Memory B cell (primary cell): Measurements from ENCODE around the gene HDX.

Experiments
- ATAC-seq: fragments of 150-1000 bp; cut with Tn5 transposase; 2 replicates; pipeline ENCODE4 v1.10.0; 2021; ENCODE audit warnings: low read depth, mild to moderate bottlenecking, moderate library complexity
- DNase-seq, 2 donors: peaks; one replicate each; pipeline ENCODE4 v3.0.0; 2022; ENCODE audit warnings: low spot score in 2 of 2
- H3K27ac Mint-ChIP-seq: one replicate; pipeline ENCODE4 v1.8.0; 2022; ENCODE audit warnings: mild to moderate bottlenecking, moderate library complexity, mixed read lengths
- H3K27me3 Mint-ChIP-seq: one replicate; pipeline ENCODE4 v1.8.0; 2022; ENCODE audit warnings: mixed read lengths
- H3K36me3 Mint-ChIP-seq: one replicate; pipeline ENCODE4 v1.8.0; 2022; ENCODE audit warnings: mild to moderate bottlenecking, mixed read lengths
- H3K4me1 Mint-ChIP-seq: one replicate; pipeline ENCODE4 v1.8.0; 2022; ENCODE audit warnings: mixed read lengths
- H3K4me3 Mint-ChIP-seq: one replicate; pipeline ENCODE4 v1.8.0; 2022; ENCODE audit warnings: mild to moderate bottlenecking, moderate library complexity, mixed read lengths
- H3K9me3 Mint-ChIP-seq: one replicate; pipeline ENCODE4 v1.8.0; 2022; ENCODE audit warnings: mixed read lengths

The HDX gene

DNA sequence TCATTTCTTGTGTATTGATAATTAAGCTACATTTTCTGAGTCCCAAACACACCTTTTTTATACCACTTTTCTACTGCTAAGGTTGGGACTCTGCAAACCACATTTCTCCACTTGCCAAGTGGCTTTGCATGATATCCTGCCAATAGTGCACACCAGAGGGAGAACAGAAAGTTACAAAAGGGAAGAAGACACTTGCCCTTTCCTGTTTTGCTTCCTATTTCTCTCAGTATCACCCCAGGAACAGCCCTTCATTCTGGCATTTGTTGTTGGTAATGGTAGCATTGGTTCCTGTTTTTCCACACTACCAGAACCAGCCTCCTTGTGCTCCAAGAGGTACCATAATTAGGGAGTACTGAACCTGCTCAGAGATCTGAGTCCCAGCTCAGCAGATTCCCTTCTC, 87.1 kb downstream of the HDX start:
- Mint-ChIP-seq H3K36me3 (peaks cover 2% of the 10 kb centered on the region), H3K4me1 (peaks cover 3% of the 10 kb centered on the region), H3K9me3 (peaks cover under 1% of the 10 kb centered on the region), H3K27ac (no peak overlapping the region), H3K4me3 (no peak overlapping the region), H3K27me3 (no peaks in the 10 kb centered on the region)
- ATAC-seq = no peak
- DNase-seq = no peak

DNA sequence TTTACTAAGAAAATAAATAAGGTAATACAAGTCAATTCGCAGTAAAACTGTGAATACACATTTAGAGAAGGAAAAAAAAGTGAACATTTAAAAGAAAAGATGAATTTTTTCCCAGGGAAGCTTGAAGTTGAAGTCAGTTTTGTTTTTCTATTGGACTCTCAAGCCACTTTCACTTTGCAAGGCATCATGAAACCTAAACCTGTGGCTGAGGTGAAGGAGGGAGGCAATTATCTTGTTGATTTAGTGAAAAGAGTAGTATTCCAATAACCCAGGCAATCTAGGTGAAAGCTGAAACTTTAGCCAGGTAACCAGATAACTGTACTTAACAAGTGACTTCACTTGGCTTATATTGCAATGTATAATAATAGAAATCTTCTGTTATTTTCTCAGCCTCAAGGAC, 138.6 kb downstream of the HDX start:
- H3K36me3 Mint-ChIP-seq = no peaks in the 10 kb centered on the region
- no peak overlapping the region for H3K4me3 Mint-ChIP-seq
- H3K27ac Mint-ChIP-seq = no peak overlapping the region
- no peaks in the 10 kb centered on the region for H3K27me3 Mint-ChIP-seq
- no peaks in the 10 kb centered on the region for H3K4me1 Mint-ChIP-seq
- no peaks in the 10 kb centered on the region for H3K9me3 Mint-ChIP-seq
- no peak for DNase-seq
- ATAC-seq = no peak

DNA sequence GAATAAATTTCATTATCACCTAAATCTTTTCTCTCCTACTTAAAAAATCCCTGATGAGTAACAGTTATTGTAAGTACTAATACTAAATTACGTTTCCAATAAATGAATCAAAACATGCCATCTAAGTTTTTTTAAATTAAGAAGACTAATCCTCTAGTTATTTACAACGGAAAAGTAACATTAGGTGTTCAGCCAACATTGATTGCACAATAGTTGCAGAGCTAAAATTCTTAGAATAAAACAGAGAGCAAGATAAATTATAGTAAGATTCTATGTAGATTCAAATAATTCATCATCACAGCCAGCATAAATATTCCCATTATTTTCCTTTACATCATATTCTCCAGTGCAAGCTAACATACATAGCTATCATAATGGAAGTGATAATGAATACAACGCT, 139.2 kb downstream of the HDX start:
- Mint-ChIP-seq H3K4me3 (no peak overlapping the region), H3K9me3 (no peaks in the 10 kb centered on the region), H3K27ac (no peak overlapping the region), H3K4me1 (no peaks in the 10 kb centered on the region), H3K36me3 (no peaks in the 10 kb centered on the region), H3K27me3 (no peaks in the 10 kb centered on the region)
- ATAC-seq (no peak), DNase-seq (no peak)

DNA sequence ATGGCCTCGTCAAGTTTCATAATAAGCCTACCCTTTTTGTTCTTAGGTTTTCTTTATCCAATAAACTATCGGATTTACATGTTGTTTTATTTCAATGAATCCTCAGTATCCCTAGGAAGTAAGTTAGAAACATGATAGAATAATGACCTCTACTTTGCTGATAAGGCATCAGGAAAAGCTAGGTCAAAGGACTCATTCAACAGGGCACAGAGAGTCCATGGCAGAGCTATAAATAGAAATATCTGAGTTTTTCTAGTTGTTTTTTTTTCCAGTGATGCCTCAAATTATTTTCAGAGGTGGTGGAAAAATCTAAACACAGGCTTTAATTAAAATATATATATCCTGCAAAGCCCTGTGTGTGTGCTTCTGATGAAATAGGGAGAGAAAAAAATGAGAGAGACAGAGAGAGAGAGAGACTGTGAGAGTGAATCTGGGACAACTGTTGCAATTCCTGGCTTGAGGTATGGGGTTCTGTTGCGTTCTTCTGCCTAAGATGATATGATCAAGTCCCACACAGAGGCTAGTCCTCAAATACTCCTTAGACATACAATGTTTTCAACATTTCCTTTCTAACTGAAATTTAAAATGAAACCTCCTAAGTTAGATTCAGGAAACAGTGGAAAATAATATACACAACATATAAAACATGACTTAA, 139.9 kb downstream of the HDX start:
- no peak overlapping the region for H3K27ac Mint-ChIP-seq
- H3K36me3 Mint-ChIP-seq = no peaks in the 10 kb centered on the region
- no peak for ATAC-seq
- no peak for DNase-seq
- no peaks in the 10 kb centered on the region for H3K9me3 Mint-ChIP-seq
- H3K4me1 Mint-ChIP-seq = no peaks in the 10 kb centered on the region
- no peak overlapping the region for H3K4me3 Mint-ChIP-seq
- H3K27me3 Mint-ChIP-seq = no peaks in the 10 kb centered on the region

DNA sequence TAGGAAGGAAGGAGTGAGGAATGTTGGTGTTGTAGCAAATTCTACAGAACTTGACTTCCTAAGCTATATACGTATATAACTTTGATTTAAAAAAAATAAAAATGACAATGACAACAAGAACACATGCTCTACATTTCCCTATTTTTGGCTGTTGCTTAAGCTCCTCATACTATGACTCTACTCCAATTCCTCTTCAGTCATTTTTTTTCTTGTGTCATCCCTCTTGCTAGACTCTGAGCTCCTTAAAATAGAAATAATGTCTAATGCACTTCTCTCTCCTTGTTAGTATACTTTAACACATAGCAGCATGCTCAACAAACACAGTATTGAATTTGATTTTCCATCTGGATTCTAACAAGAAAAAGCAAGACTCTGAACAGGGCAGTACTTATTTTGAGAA, 144.0 kb downstream of the HDX start:
- no peaks in the 10 kb centered on the region for H3K4me1 Mint-ChIP-seq
- no peak overlapping the region for H3K27ac Mint-ChIP-seq
- ATAC-seq (no peak), DNase-seq (no peak)
- H3K27me3 Mint-ChIP-seq = no peaks in the 10 kb centered on the region
- no peak overlapping the region for H3K4me3 Mint-ChIP-seq
- H3K36me3 Mint-ChIP-seq = no peaks in the 10 kb centered on the region
- H3K9me3 Mint-ChIP-seq = no peaks in the 10 kb centered on the region

DNA sequence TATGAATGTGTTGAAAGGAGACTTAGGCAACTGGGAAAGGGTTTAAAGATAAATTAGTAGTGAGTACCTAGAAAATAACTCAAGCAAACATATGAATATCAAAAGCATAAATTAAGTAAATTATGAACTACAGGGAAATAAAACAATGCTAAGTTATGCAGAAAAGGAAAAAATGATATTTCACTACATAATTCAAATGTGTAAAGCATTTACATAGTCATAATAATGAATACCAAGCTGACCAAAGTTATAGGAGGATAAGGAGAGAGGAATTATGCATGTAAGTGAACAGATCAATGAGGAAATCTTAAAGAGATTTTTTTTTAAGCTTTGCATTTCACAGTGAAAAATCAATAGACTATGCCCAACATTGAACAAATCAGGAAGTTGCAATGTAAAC, 145.0 kb downstream of the HDX start:
- H3K36me3 Mint-ChIP-seq = no peaks in the 10 kb centered on the region
- ATAC-seq (no peak), DNase-seq (no peak)
- no peaks in the 10 kb centered on the region for H3K9me3 Mint-ChIP-seq
- H3K4me1 Mint-ChIP-seq = no peaks in the 10 kb centered on the region
- H3K27ac Mint-ChIP-seq = no peak overlapping the region
- H3K27me3 Mint-ChIP-seq = no peaks in the 10 kb centered on the region
- no peak overlapping the region for H3K4me3 Mint-ChIP-seq

DNA sequence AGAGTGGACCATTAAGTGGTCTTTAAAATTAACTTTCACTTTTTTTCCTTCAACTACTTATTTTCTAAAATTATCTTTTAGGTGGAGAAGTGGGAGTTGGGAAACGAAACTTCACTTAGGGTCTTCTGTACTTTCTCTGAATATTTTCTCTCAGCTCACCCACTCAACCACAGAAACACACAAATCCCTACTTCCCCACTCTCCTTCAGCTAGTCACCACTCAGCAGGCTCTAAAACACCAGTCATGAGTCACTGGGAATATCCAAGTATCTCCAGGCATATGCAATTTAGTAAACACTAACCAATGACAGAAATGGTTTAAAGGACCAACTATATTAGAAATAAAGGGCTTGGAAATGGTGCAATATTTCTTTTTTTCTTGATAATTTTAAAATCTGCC, 161.3 kb downstream of the HDX start:
- no peaks in the 10 kb centered on the region for H3K36me3 Mint-ChIP-seq
- H3K27me3 Mint-ChIP-seq = no peaks in the 10 kb centered on the region
- H3K4me3 Mint-ChIP-seq = no peak overlapping the region
- no peaks in the 10 kb centered on the region for H3K9me3 Mint-ChIP-seq
- peaks cover 4% of the 10 kb centered on the region for H3K4me1 Mint-ChIP-seq
- DNase-seq (no peak), ATAC-seq (no peak)
- H3K27ac Mint-ChIP-seq = no peak overlapping the region

DNA sequence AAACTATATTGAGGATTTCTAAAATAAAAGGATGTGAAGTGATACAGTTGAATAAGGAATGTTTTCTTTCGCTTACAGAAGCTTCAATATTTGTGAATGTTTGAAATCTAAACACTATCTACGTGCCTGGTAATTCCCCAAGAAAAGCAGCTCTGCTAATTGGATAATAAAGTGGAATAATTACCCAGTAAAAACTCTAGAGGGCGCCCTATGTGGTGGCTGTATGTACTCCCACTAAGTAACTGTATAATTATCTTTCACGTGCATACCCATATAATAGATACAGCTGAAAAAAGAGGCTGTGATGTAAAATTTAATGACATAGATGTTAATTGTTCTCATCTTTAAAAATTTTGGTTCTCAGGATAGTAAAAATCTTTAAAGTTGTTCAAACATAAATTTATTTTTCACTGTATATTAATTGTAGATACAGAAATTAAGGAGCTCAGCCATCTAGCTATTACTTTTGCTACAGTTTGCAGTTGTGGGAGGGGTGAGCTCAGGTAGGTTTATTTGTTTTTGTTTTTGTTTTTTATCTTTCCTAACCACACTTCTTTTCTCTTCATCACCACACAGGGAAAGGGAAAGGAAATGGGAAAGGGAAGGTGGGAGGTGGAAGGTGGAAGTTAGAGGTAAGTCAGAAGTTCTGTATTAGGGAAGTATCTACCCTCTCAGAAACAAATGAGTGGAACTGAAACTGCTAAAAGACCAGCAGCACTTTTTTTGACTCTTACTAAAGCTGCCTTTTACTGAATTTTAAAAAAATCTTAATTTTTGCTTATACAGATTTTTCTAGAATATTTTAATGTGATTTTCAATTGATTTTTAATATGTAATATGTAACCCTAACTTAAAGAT, 162.5 kb downstream of the HDX start:
- ATAC-seq (peak; percentile 64), DNase-seq (peak in 1 of 2 donors; percentile 0)
- no peaks in the 10 kb centered on the region for H3K36me3 Mint-ChIP-seq
- H3K27me3 Mint-ChIP-seq = no peaks in the 10 kb centered on the region
- no peaks in the 10 kb centered on the region for H3K9me3 Mint-ChIP-seq
- no peak overlapping the region for H3K27ac Mint-ChIP-seq
- peaks cover 4% of the 10 kb centered on the region for H3K4me1 Mint-ChIP-seq
- no peak overlapping the region for H3K4me3 Mint-ChIP-seq

DNA sequence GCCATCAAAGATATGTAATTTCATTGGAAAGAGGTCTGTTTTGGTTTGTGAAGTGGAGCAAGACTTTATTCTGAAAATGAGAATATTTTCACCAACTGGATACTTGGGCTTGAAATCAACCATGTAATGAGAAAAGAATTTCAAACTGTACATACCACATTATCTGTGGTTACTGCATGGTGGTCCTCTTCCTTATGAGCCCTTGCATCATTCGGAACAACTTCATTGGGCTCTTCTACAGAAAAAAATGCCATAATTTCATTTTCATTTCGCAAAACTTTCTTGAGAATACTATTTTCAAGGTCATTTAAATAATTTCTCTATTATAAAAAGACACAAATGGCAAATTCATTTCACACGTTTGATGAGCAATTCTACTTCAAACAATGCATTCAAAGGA, 165.6 kb downstream of the HDX start:
- H3K9me3 Mint-ChIP-seq = no peaks in the 10 kb centered on the region
- no peak for ATAC-seq
- peaks cover 2% of the 10 kb centered on the region for H3K4me1 Mint-ChIP-seq
- no peak overlapping the region for H3K27ac Mint-ChIP-seq
- no peaks in the 10 kb centered on the region for H3K27me3 Mint-ChIP-seq
- H3K4me3 Mint-ChIP-seq = no peak overlapping the region
- no peak for DNase-seq
- H3K36me3 Mint-ChIP-seq = no peaks in the 10 kb centered on the region

DNA sequence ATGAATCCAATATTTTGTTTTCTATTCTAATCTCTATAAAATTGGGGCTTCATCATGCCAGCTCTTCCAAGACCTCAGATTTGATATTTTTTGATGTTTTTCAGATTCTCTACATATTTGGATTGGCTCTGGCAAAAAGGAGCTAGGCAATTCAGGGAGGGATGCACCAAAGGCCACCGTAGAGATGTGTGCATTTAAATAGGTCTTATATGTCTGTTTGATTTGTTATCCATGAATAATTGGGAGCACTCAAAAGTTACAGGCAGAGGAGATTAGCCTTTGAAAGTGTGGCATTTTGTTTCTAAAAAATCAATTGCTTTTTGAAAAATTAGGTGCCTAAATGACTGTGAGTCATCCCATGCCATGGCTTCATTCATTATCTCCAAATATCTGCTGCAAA, 167.1 kb downstream of the HDX start:
- no peak for DNase-seq
- Mint-ChIP-seq H3K27ac (no peak overlapping the region), H3K36me3 (no peaks in the 10 kb centered on the region), H3K9me3 (no peaks in the 10 kb centered on the region), H3K4me3 (no peak overlapping the region), H3K27me3 (no peaks in the 10 kb centered on the region), H3K4me1 (no peaks in the 10 kb centered on the region)
- no peak for ATAC-seq

DNA sequence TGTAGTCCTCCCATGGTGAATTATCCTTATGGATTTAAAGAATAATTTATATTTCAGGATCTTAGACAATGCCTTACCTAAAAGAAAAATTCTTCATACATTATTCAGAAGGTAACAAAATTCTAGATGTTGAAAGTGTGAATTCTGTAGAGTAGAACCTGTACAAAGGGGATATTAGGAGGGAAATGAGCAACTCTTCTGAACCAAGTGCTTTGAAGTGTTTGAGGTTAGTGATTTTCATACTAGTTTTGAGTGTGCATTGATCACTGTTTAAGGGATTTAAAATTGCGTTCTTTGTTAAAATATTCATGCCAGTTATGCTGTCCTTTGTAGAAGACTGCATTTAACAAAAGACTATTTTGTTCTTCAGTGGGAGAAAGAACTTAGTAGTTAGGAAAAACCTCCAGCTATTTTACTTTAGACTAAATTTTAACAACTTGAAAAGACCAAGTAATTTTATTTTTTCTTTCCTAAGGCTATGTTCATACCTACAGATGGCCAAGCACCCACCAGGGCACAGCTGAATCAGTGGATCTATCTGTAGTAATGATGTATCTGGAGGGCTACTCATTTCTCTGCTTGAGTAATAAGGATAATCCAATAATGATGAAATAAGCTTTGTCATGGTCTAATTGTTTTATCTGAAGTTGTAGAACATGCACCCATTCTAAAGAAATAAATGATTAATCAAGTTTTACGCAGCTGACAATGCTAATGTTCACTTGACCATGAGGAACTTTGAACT, 180.0 kb downstream of the HDX start:
- Mint-ChIP-seq H3K4me3 (no peak overlapping the region), H3K4me1 (no peaks in the 10 kb centered on the region), H3K9me3 (no peaks in the 10 kb centered on the region), H3K27ac (no peak overlapping the region), H3K36me3 (no peaks in the 10 kb centered on the region), H3K27me3 (no peaks in the 10 kb centered on the region)
- ATAC-seq (no peak), DNase-seq (no peak)

DNA sequence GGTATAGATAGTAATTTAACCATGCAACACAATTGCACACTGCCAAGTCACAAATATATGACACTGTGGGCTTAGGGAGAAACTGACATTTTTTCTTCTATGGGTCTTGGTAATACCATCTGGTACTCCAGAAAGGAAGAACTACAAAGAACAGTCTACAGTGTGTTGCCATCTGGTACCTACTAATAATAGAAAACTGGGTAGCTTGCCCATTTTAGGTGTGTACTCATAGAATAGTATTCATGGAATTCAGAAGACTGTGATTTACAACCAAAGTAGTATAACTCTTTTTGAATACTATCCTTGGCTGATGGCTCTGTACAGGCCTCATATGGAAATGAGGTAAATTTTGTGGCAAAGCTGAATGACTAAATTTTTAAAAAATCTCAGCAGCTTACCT, 181.6 kb downstream of the HDX start:
- ATAC-seq (no peak), DNase-seq (no peak)
- H3K4me3 Mint-ChIP-seq = no peak overlapping the region
- no peaks in the 10 kb centered on the region for H3K27me3 Mint-ChIP-seq
- H3K36me3 Mint-ChIP-seq = no peaks in the 10 kb centered on the region
- no peaks in the 10 kb centered on the region for H3K9me3 Mint-ChIP-seq
- no peaks in the 10 kb centered on the region for H3K4me1 Mint-ChIP-seq
- H3K27ac Mint-ChIP-seq = no peak overlapping the region

DNA sequence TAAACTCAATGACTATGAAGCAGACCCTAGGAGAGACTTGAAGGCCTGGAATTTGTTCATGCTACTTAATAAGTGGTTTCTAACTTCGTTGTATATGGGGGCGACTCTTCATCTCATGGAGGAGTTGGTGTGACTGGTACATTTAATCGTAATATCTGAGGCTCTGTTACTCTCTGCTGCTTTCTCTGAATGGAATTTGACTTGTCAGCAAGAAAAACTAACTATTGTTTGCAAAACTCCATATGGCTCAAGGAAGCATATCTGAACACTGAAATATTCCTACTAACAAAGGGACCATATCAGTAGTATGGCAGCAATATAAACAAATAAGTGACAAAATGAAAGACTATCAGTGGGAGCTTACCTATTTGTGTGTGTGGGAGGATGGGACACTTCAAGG, 182.2 kb downstream of the HDX start:
- Mint-ChIP-seq H3K27me3 (no peaks in the 10 kb centered on the region), H3K9me3 (no peaks in the 10 kb centered on the region), H3K4me3 (no peak overlapping the region), H3K36me3 (no peaks in the 10 kb centered on the region), H3K4me1 (no peaks in the 10 kb centered on the region), H3K27ac (no peak overlapping the region)
- DNase-seq (no peak), ATAC-seq (no peak)

DNA sequence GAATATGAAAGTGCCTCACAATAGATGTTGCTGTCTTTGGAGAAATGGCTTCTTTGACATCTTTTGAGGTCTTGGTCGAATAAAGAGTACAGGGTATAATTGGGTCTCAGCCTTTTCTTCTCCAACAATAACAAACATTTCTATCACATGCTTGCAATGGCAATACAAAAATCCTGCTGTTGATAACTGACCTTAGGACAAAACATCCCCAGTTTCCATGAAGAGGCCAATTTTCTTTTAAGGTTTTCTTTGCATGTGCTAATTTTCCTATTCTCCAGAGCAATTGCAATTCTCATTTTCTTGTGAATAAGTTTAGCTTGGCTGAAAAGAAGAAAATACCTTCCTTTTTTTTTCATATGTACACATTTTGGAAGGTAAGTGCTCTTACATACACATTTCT, 183.6 kb downstream of the HDX start:
- Mint-ChIP-seq H3K36me3 (no peaks in the 10 kb centered on the region), H3K9me3 (peaks cover 3% of the 10 kb centered on the region), H3K4me1 (no peaks in the 10 kb centered on the region), H3K27me3 (no peaks in the 10 kb centered on the region), H3K27ac (no peak overlapping the region), H3K4me3 (no peak overlapping the region)
- no peak for DNase-seq
- no peak for ATAC-seq
